GM11168 (cell line): ENCODE measurements around the gene C1QTNF6.

ENCODE experiments used
- in situ Hi-C: fragments of 300-500 bp; cut with MboI; formaldehyde crosslinking; loops from one replicate; pipeline ENCODE4 v1.12.0; 2022; ENCODE audit warnings: low sequenced_read_pairs; ENCODE audit not compliant: unreplicated experiment

C1QTNF6 gene

DNA sequence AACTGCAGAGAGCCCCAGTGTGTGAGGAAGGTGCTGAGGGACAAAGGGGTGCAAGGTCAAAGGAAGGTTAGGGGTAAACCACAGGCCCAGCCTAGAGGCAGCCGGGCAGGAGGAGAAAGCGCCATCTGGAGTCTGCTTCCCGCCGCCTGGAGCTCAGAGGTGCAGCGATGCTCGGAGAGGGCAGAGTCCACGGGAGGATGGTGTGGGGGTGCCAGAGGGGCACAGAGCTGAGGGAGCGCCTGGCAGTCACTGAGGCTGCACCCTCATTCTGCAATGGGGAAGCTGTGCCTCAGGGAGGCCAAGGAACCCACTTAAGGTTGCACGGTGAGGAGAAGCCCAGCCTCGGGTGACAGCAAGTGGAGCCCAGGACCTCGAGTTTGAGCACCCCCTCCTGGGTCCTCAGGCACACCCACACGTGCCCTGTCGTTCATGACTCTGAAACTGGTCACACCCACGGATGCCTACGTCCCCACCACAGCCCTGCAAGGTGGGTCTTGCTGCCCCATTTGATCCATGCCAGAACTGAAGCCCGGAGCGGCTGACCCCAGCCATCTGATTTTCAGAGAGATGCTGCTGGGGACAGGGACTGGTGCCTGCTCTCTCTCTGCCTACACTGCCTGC lies 39.9 kb downstream of the C1QTNF6 start:
- in situ Hi-C loops, result no loop called here

- in situ Hi-C loops, result no loop called here
Measured at GRCh38 chr22:37147186-37147990, 40.7 kb downstream of the C1QTNF6 start.

DNA sequence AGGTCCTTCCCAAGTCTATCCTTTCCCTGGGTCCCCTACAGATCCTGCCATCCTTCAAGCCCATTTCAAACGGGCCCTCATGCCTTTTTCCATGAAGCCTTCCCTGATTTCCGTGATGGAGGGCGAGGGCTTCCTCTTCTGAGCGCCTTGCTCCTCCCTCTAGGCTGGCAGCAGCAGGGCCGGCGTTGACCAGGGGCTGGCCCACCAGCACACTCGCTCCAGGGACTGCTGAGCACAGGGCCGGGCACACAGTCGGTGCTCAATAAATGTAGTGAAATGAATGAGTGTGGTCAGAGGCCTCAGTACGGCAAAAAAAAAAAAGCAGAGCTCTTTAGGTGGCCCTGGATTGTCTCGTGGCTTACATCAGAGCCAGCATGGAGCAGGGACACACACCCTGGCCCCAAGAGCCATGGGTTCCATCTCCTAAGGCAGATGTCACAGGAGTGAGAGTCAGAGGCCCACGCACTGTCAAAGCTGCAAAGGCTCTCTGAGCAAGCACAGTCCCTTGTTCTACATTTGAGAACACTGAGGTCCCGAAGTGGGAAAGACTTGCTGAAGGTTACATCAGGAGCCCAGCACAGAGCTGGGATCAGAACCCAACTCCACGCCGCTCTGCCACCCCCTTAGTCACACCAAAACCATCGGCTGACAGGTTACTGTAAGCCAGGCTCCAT lies 41.4 kb downstream of the C1QTNF6 start:
- in situ Hi-C loops, result no loop called here

DNA sequence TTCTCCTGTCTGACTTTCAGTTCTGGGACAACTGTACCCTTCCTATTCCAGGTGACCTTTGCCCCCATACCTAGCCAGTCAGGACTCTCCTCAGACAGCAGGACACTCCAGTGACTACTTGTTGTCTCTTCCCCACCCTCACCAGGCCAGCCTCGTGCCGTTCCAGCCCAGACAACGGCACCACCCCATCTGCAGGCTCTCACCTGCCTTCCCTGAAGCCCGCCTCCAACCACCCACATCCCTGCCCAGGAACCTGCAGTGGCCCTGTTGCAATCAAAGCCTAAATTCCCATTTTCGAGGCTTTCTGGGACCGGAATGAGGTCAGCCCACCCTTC lies 42.0 kb downstream of the C1QTNF6 start:
- in situ Hi-C loops, result no loop called here

GRCh38 chr22:37145180-37146050 lies 42.6 kb downstream of the C1QTNF6 start:
- in situ Hi-C loops, result no loop called here

DNA sequence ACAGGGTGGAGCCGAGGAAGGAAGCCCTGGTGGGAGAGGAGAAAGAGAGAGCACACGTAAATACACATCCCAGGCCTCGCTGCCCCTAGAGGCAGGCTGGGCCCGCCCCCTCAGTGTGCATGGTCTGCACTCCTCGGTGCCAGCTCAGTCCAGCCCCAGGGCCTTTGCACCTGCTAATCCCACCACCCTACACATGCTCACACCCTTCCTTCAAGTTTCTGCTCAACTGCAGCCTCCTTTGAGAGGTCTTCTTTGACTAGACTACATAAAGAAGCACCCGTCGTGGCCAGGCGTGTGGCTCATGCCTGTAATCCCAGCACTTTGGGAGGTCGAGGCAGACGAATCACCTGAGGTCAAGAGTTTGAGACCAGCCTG lies 43.9 kb downstream of the C1QTNF6 start:
- in situ Hi-C loops, result no loop called here

DNA sequence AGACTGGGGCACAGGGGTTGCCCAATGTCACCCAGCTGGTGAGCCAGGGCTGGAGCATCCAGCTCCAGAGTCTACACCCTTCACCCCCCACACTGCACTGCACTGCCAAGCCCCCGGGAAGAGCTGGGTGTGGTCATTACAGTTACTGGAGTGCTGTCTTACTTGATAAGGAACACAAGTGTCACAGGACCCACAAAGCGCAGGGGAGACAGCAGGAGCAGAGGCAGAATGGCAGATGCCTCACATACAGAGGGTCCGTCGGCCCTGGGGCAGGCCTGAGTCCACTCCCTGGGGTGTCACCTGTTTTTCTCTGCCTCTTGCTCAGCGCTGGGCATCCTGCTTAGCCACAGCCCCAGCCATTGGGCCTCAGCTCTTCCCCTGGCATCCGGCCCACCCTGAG lies 46.1 kb downstream of the C1QTNF6 start:
- in situ Hi-C loops, result no loop called here

DNA sequence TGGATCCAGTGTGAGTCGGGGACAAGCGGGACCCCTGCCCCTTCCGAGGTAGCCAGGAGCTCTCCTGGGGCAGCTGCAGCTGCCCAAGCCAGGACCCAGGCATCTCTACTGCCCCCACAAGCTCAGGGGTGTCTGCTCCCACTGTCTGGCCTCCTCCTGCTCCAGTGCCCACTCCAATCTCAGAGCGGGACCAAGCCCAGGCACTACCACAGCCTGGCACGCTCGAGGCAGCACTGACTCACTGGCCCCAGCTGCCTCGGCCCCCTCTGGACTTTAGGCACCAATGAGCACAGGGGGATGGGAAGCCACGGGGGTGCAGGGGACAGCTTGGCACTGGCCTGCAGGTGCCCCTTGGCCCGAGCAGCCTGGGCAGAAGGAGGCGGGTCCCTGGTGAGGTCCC lies 46.6 kb downstream of the C1QTNF6 start:
- in situ Hi-C loops, result no loop called here

GRCh38 chr22:37140686-37141323 lies 47.2 kb downstream of the C1QTNF6 start:
- in situ Hi-C loops, result no loop called here

- in situ Hi-C loops, result no loop called here
Measured at GRCh38 chr22:37139762-37140161, 48.3 kb downstream of the C1QTNF6 start.

- in situ Hi-C loops, result no loop called here
Measured at GRCh38 chr22:37138849-37139561, 49.0 kb downstream of the C1QTNF6 start.

- in situ Hi-C loops, result no loop called here
Measured at GRCh38 chr22:37137903-37138665, 50.0 kb downstream of the C1QTNF6 start.

DNA sequence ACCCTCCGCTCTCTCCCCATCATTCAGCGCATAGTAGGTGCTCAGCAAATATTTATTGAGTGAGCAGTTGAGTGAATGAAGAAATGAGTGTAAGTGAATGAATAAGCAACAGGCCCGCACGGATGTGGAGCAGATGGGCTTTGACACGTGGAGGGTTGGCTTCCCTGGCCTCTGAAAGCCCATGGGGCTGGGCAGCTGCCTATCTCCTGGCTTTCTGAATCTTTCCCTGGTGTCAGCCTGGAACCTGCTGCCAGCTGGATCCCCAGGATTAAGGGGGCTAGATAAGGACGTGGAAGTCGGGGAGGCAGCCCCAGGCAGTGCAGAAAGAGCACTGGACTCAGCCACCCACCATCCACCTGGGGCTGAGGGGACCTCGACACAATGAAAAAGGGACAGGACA lies 50.9 kb downstream of the C1QTNF6 start:
- in situ Hi-C loops, result no loop called here

DNA sequence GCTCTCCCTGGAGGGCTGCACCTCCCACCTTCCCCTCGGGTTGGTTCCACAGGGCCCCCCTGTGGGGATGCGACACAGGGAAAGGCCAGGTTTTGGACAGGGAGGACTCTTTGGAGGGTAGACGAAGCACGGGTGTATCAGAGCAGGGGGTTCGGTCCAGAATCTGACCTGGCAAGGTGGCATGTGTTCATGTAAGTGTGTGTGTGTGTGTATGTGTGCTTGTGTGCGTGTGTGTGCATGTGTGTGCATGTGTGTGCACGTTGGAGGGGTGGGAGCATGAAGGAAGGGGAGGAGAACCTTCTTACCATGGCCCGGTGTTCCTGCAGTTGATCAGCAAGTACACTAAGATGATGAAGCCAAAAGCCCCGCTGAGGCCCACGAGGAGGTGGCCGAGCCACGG lies 53.0 kb downstream of the C1QTNF6 start:
- in situ Hi-C loops, result no loop called here

- in situ Hi-C loops, result no loop called here
Measured at GRCh38 chr22:37133304-37134018, 54.6 kb downstream of the C1QTNF6 start.

DNA sequence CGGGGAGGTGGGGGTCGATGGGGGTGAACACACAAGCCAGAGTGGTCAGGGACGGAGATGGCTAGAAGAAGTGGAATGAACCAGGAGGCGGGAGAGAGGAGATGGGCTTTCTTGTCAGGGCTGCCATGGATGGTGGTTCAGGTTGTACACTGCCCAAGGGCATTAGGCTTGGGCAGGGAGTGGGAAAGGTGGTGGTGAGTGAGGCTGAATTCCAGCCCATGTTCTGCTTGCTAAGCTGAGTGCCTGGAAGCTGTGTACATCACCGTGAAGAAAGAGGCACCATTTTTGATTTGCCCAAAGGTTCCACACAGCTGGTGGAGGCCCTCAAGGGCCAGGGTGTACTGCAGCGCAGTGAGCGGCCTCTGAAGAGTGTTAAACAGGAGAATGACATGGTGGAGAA lies 55.3 kb downstream of the C1QTNF6 start:
- in situ Hi-C loops, result no loop called here
